ENCODE results near the gene ZBTB7C.

GRCh38 chr18:48356151-48356745, 52.9 kb downstream of the ZBTB7C start:
- TF ChIP-seq FOXA1 (IDR thresholded peaks at IDR 0.05) (no peak), SUZ12 (IDR thresholded peaks at IDR 0.05) (no peak), BHLHE40 (IDR thresholded peaks at IDR 0.05; ENCODE audit: borderline replicate concordance) (no peak), L3MBTL2 (conservative IDR thresholded peaks at IDR 0.05) (no peak)
